H1 (cell line): Measurements from ENCODE around the gene TMEM54. TPM values are rescaled to one million over a fixed set of nuclear protein-coding genes. Genes with fewer than 3 reads are reported as not detected.
A peak's percentile ranks its signal among the peaks of the same experiment; 100 is the strongest.

Experiments used
- CTCF ChIA-PET: fragments of 300-600 bp; sonication (Branson Sonifier 250); formaldehyde crosslinking; loops from one replicate; lab custom pipeline; 2021; ENCODE audit not compliant: partially characterized antibody; lab: Charles Lee
- POLR2A ChIA-PET: fragments of 300-600 bp; sonication (Branson Sonifier 250); formaldehyde crosslinking; loops from one replicate; lab custom pipeline; 2021; ENCODE audit warnings: inconsistent platforms; ENCODE audit not compliant: partially characterized antibody; lab: Charles Lee
- DNase-seq, 2 experiments: peaks; one replicate each; pipeline versions ENCODE4 v3.0.0 to v3.0.0-alpha.2; 2010 to 2022; ENCODE audit warnings: low spot score in 2 of 2, low read depth in 1 of 2, mixed read lengths in 1 of 2
- FAIRE-seq: peaks from 2 replicates; lab custom pipeline; 2011; peaks lifted over from hg19 to GRCh38; lab: Jason Lieb, UNC
- H2AFZ ChIP-seq: 2 replicates; pipeline ENCODE4 v1.8.1; 2012; ENCODE audit warnings: low read length, inconsistent platforms
- H2AK5ac ChIP-seq: 2 replicates; pipeline ENCODE4 v1.6.1; 2013; ENCODE audit warnings: low read depth, low read length
- H2BK120ac ChIP-seq: replicated peaks from 2 replicates; pipeline ENCODE3; 2013; ENCODE audit warnings: low read depth, low read length, inconsistent platforms
- H2BK12ac ChIP-seq: 2 replicates; pipeline ENCODE4 v1.6.1; 2013; ENCODE audit warnings: low read depth, low read length
- H2BK15ac ChIP-seq: 2 replicates; pipeline ENCODE4 v1.6.1; 2013; ENCODE audit warnings: low read length
- H2BK20ac ChIP-seq: 2 replicates; pipeline ENCODE4 v1.6.1; 2013; ENCODE audit warnings: low read length
- H2BK5ac ChIP-seq: 2 replicates; pipeline ENCODE4 v1.6.1; 2013; ENCODE audit warnings: low read depth, low read length
- H3K14ac ChIP-seq: 2 replicates; pipeline ENCODE4 v1.6.1; 2013; ENCODE audit warnings: inconsistent platforms; ENCODE audit not compliant: insufficient read length
- H3K18ac ChIP-seq: 2 replicates; pipeline ENCODE4 v1.6.1; 2013; ENCODE audit warnings: low read length; ENCODE audit errors: extremely low read depth
- H3K23ac ChIP-seq: 2 replicates; pipeline ENCODE4 v1.6.1; 2013; ENCODE audit warnings: inconsistent platforms; ENCODE audit not compliant: insufficient read length
- H3K23me2 ChIP-seq: 2 replicates; pipeline ENCODE4 v1.6.1; 2013; ENCODE audit warnings: low read depth, low read length
- H3K27ac ChIP-seq: 2 replicates; pipeline ENCODE4 v1.6.1; 2011; ENCODE audit warnings: low read depth, low read length, inconsistent platforms
- H3K27me3 ChIP-seq, 4 experiments: replicated peaks in 1 of 4; 1 replicate in 1 of 4; 2 replicates in 3 of 4; pipeline versions ENCODE4 v1.6.1 to v1.8.1; 2011 to 2013; ENCODE audit warnings: low read length in 3 of 4, mild to moderate bottlenecking in 3 of 4, inconsistent platforms in 2 of 4, mixed read lengths in 2 of 4, moderate library complexity in 1 of 4; ENCODE audit not compliant: control insufficient read depth in 3 of 4, insufficient read depth in 3 of 4; ENCODE audit errors: extremely low read depth in 1 of 4
- H3K36me3 ChIP-seq, 4 experiments: 2 replicates each; pipeline versions ENCODE4 v1.6.1 to v1.8.1; 2011 to 2013; ENCODE audit warnings: mild to moderate bottlenecking in 4 of 4, low read length in 3 of 4, moderate library complexity in 2 of 4, control low read depth in 1 of 4, inconsistent platforms in 1 of 4; ENCODE audit not compliant: insufficient read depth in 4 of 4, control insufficient read depth in 2 of 4
- H3K4ac ChIP-seq: replicated peaks from 2 replicates; pipeline ENCODE3; 2013; ENCODE audit warnings: low read length, low read depth, mixed read lengths, inconsistent platforms; ENCODE audit not compliant: insufficient read length
- H3K4me1 ChIP-seq, 4 experiments: replicated peaks in 1 of 4; 1 replicate in 1 of 4; 2 replicates in 3 of 4; pipeline versions ENCODE4 v1.6.1 to v1.8.1; 2011 to 2013; ENCODE audit warnings: low read length in 3 of 4, inconsistent platforms in 2 of 4, mixed read lengths in 1 of 4; ENCODE audit not compliant: insufficient read depth in 4 of 4, control insufficient read depth in 3 of 4
- H3K4me2 ChIP-seq, 2 experiments: 2 replicates each; pipeline versions ENCODE4 v1.6.1 to v1.8.1; 2011 to 2013; ENCODE audit warnings: low read depth in 2 of 2, low read length in 2 of 2, control low read depth in 1 of 2, inconsistent platforms in 1 of 2, mild to moderate bottlenecking in 1 of 2; ENCODE audit not compliant: insufficient read depth in 1 of 2
- H3K4me3 ChIP-seq, 4 experiments: fragments of 200-600, 300-600 bp in 1 of 4; sonication (generic), shearing (Covaris generic), sonication (Bioruptor Twin) in 1 of 4; 2 replicates each; pipeline versions ENCODE4 v1.5.1 to v1.8.1; 2011 to 2016; ENCODE audit warnings: low read length in 4 of 4, low read depth in 3 of 4, control low read depth in 2 of 4, inconsistent platforms in 2 of 4, mild to moderate bottlenecking in 2 of 4, mixed read lengths in 1 of 4, moderate library complexity in 1 of 4; ENCODE audit not compliant: insufficient read depth in 2 of 4; ENCODE audit errors: extremely low read depth in 1 of 4
- H3K56ac ChIP-seq: replicated peaks from 2 replicates; pipeline ENCODE3; 2013; ENCODE audit warnings: low read depth, mild to moderate bottlenecking, mixed read lengths, low read length, inconsistent platforms; ENCODE audit not compliant: insufficient read length
- H3K79me1 ChIP-seq: 2 replicates; pipeline ENCODE4 v1.6.1; 2013; ENCODE audit warnings: low read depth, low read length, control low read depth
- H3K79me2 ChIP-seq, 2 experiments: 2 replicates each; pipeline versions ENCODE4 v1.6.1 to v1.8.1; 2012 to 2013; ENCODE audit warnings: low read length in 2 of 2, mild to moderate bottlenecking in 2 of 2, inconsistent platforms in 1 of 2; ENCODE audit not compliant: insufficient read depth in 2 of 2, control insufficient read depth in 1 of 2
- H3K9ac ChIP-seq, 4 experiments: replicated peaks in 1 of 4; 1 replicate in 1 of 4; 2 replicates in 3 of 4; pipeline versions ENCODE4 v1.6.1 to v1.8.1; 2011 to 2013; ENCODE audit warnings: low read depth in 3 of 4, low read length in 3 of 4, control low read depth in 2 of 4, mild to moderate bottlenecking in 2 of 4, moderate library complexity in 2 of 4, inconsistent platforms in 1 of 4; ENCODE audit errors: extremely low read depth in 1 of 4
- H3K9me3 ChIP-seq, 2 experiments: 2 replicates each; pipeline versions ENCODE4 v1.6.1 to v1.8.1; 2012 to 2013; ENCODE audit warnings: mild to moderate bottlenecking in 2 of 2, moderate library complexity in 2 of 2, control low read depth in 1 of 2, inconsistent platforms in 1 of 2, low read depth in 1 of 2, low read length in 1 of 2, mixed read lengths in 1 of 2; ENCODE audit not compliant: insufficient read depth in 2 of 2
- H4K20me1 ChIP-seq, 2 experiments: replicated peaks in 1 of 2; 2 replicates each; pipeline versions ENCODE3 to v1.8.1; 2011 to 2013; ENCODE audit warnings: inconsistent platforms in 2 of 2, low read length in 2 of 2, mild to moderate bottlenecking in 1 of 2; ENCODE audit not compliant: insufficient read depth in 2 of 2, control insufficient read depth in 1 of 2
- H4K5ac ChIP-seq: 2 replicates; pipeline ENCODE4 v1.6.1; 2013; ENCODE audit warnings: low read length, low read depth, mixed read lengths, inconsistent platforms; ENCODE audit not compliant: insufficient read length
- H4K8ac ChIP-seq: 2 replicates; pipeline ENCODE4 v1.8.0; 2013; ENCODE audit warnings: mild to moderate bottlenecking, moderate library complexity, low read length, inconsistent platforms; ENCODE audit not compliant: insufficient read depth; ENCODE audit errors: extremely low read depth
- H4K91ac ChIP-seq: replicated peaks from 2 replicates; pipeline ENCODE3; 2013; ENCODE audit warnings: low read length, mixed read lengths, inconsistent platforms; ENCODE audit not compliant: insufficient read length
- CTCF ChIP-seq, 3 experiments: IDR thresholded peaks; 1 replicate in 2 of 3; 2 replicates in 1 of 3; pipeline versions ENCODE4 v1.5.1 to v1.6.1; 2011; ENCODE audit warnings: low read length in 3 of 3, mild to moderate bottlenecking in 3 of 3, inconsistent platforms in 2 of 3, low read depth in 1 of 3, moderate library complexity in 1 of 3; ENCODE audit not compliant: insufficient read depth in 1 of 3; ENCODE audit errors: control extremely low read depth in 1 of 3
- EZH2 ChIP-seq: fragments of 200-600 bp; sonication (generic); IDR thresholded peaks from 2 replicates; pipeline ENCODE4 v1.7.1; 2012; ENCODE audit warnings: low read depth, mild to moderate bottlenecking, moderate library complexity, low read length, inconsistent platforms; ENCODE audit not compliant: severe bottlenecking
- GTF2F1 ChIP-seq: IDR thresholded peaks from 2 replicates; pipeline ENCODE4 v1.6.1; 2012; ENCODE audit warnings: low read depth, low read length, improper control_type of control experiment, borderline replicate concordance
- SUZ12 ChIP-seq: fragments of 200-600 bp; sonication (generic); IDR thresholded peaks from 2 replicates; pipeline ENCODE4 v1.6.1; 2012; ENCODE audit warnings: mild to moderate bottlenecking, inconsistent platforms, low read length, moderate library complexity, mixed read lengths
- WGBS, 2 experiments: shearing (Covaris generic) in 1 of 2; methylation state at CpG; one replicate each; pipeline versions ENCODE4 v1.1.6 to v1.1.7; 2013 to 2015; ENCODE audit warnings: low lambda C conversion rate in 2 of 2, mixed read lengths in 2 of 2, inconsistent platforms in 1 of 2, low coverage in 1 of 2, missing lambda C conversion rate in 1 of 2; ENCODE audit not compliant: insufficient replicate concordance in 2 of 2, insufficient coverage in 1 of 2, insufficient read length in 1 of 2; ENCODE audit errors: extremely low coverage in 1 of 2, missing lambda C conversion rate in 1 of 2; 5-methylcytosine and 5-hydroxymethylcytosine counted together
- long read RNA-seq, 2 experiments: library from RNA in 1 of 2; library from capped mRNA in 1 of 2; stranded (forward); transcript quantifications; one replicate each; pipeline ENCODE4 v2.0.0, GENCODE V29; 2021; ENCODE audit warnings: inconsistent platforms in 1 of 2
- polyA minus RNA-seq, 3 experiments: library from RNA; depleted of rRNA, polyadenylated mRNA; stranded (reverse); fragments of >200 nt; gene quantifications; 1 replicate in 2 of 3; 2 replicates in 1 of 3; pipeline ENCODE4 v1.2.3, GENCODE V29; 2011
- polyA plus RNA-seq, 7 experiments: library from polyadenylated mRNA; depleted of rRNA in 3 of 7; stranded (reverse) in 5 of 7; unstranded in 2 of 7; fragments of >200 nt in 5 of 7; fragments of 200-250 nt in 2 of 7; gene quantifications; 1 replicate in 5 of 7; 2 replicates in 1 of 7; 4 replicates in 1 of 7; pipeline versions ENCODE4 v1.2.1 to v1.2.3, GENCODE V29; 2011 to 2013; ENCODE audit warnings: missing spikeins in 2 of 7, mixed read lengths in 2 of 7
- total RNA-seq: library from RNA; stranded (reverse); fragmentation: NEBNext Ultra II Directional; extraction: Animal tissue kit (Norgen Biotek cat#: 25700); gene quantifications from 2 replicates; pipeline ENCODE4 v1.2.1, GENCODE V29; 2021
- TF ChIP-seq, protein P1 (sequence below): IDR thresholded peaks from 2 replicates; pipeline ENCODE4 v1.6.1; 2012; ENCODE audit warnings: inconsistent platforms

TMEM54 gene
- total RNA-seq, result 7.3 and 9.5 TPM in 2 replicates
- polyA plus RNA-seq (2011; rRNA removed), result 58.7 and 85.7 TPM in 2 replicates
- 45.9 TPM for polyA plus RNA-seq (2011; cell fraction: cytosol; rRNA removed)
- polyA plus RNA-seq (2011; cell fraction: nucleus; rRNA removed), result 40.0 TPM
- 8.6 to 23.6 TPM (median 17.8 TPM) in 4 replicates for polyA plus RNA-seq (2012, experiment 1 of 2)
- polyA plus RNA-seq (2012, experiment 2 of 2), result 19.8 TPM
- 8.6 TPM for polyA plus RNA-seq (2013, experiment 1 of 2)
- polyA plus RNA-seq (2013, experiment 2 of 2), result 9.0 TPM
- polyA minus RNA-seq (2011; rRNA and poly(A)+ RNA removed), result 9.8 TPM in 2 replicates
- polyA minus RNA-seq (2011; cell fraction: cytosol; rRNA and poly(A)+ RNA removed), result 10.6 TPM
- polyA minus RNA-seq (2011; cell fraction: nucleus; rRNA and poly(A)+ RNA removed), result 6.2 TPM
- long read RNA-seq, experiment 1, partial matches to known transcripts, result 4 of 13 reads
- long read RNA-seq, experiment 1, other reads (novel, unspliced or antisense), result 5 of 13 reads
- long read RNA-seq, experiment 2, result 0 reads

DNA sequence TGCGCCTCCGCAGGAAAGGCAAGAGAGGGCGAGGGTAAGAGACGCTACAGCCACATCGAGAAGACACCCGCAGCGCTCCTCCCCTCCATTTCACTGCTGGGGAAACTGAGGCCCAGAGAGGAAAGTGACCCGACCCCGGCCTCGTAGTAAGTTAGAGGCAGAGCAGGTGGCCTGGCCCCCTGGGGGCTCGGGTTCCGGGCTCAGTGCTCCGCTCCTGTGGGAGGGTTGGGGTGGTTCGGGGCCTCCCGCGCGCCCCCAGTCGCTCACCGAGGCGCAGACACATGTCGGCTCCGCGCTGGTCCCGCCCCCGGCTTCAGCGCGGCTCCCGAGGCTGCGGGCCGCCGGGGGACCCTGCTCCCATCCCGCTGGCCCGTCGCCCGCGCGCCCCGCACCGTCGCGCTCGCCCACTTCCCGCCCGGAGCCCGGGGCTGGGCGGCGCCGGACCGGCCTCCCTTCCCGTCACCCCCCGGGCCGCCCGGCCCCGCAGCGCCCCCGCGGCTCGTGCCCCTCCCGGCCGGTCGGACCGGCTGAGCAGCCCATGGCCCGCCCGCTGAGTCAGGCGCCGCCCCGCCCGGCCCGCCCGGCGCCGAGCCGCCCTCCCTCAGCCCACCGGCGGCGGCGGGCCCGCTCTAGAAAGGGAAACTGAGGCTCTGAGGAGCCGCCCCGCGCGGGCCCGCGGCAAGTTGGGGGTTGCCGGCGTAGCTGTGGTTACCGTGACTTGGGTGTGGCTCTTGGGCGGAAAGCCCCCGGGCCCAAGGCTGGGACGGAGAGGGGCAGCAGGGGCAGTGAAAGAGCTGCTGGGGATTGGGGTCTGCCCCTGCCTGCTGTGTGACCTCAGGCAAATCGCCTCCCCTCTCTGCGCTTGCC, at the start of gene TMEM54:
Gene TMEM54 (minus strand): TSS at position 434 of the 867 bp plus-strand sequence. CDS start 151 bp downstream, at position 283.
- H2BK12ac ChIP-seq, result peak within 1 kb of the TSS; percentile 68; the same call in 1 of the 2 replicates
- H4K8ac ChIP-seq, result peak within 1 kb of the TSS; percentile 28
- H2BK20ac ChIP-seq, result no peak within 1 kb of the TSS
- H4K91ac ChIP-seq, result peak within 1 kb of the TSS; percentile 56
- H3K4me2 ChIP-seq, result peak within 1 kb of the TSS; percentile 73 to 83
- no peak within 1 kb of the TSS for H4K5ac ChIP-seq
- peak within 1 kb of the TSS; percentile 84 for H2AFZ ChIP-seq
- H2BK5ac ChIP-seq, result no peak within 1 kb of the TSS
- H2AK5ac ChIP-seq, result peak within 1 kb of the TSS; percentile 75; the same call in 1 of the 2 replicates
- H4K20me1 ChIP-seq, result peaks cover 2 to 4% of the 10 kb centered on the region in 2 experiments
- WGBS, 2 experiments, result 5% methylated on average over 32 of the region's 92 CpGs; no CpG with 5 or more reads in 1 of the 2 experiments
- peaks cover 14 to 40% (median 34%) of the 10 kb centered on the region in 4 experiments for H3K27me3 ChIP-seq
- H3K23ac ChIP-seq, result no peak within 1 kb of the TSS
- H3K79me2 ChIP-seq, result no peaks in the 10 kb centered on the region
- no peak within 1 kb of the TSS; a peak in 1 of 7 replicates for H3K9ac ChIP-seq
- peak within 1 kb of the TSS; percentile 24 for H3K4ac ChIP-seq
- peak within 1 kb of the TSS; percentile 38 to 67 (median 42) for H3K4me3 ChIP-seq
- H3K4me1 ChIP-seq, result peaks cover 0 to 11% (median 8%) of the 10 kb centered on the region in 4 experiments; a peak in 6 of 7 replicates
- no peaks in the 10 kb centered on the region for H3K79me1 ChIP-seq
- H3K27ac ChIP-seq, result no peak within 1 kb of the TSS
- DNase-seq (peak in 1 of 2 experiments; percentile 69), FAIRE-seq (no peak)
- no peak within 1 kb of the TSS for H3K56ac ChIP-seq
- peak within 1 kb of the TSS; percentile 48; the same call in 1 of the 2 replicates for H3K18ac ChIP-seq
- no peak within 1 kb of the TSS for H3K14ac ChIP-seq
- ChIA-PET CTCF (interaction anchor here (1.3 to 16.6 kb wide), 5 partner anchors 9 to 185 kb away, joined by 3 to 382 read pairs (median 7); partner anchors contain the start of genes FNDC5 and HPCA), POLR2A (no interaction called here)
- H3K9me3 ChIP-seq, result no peaks in the 10 kb centered on the region
- H3K36me3 ChIP-seq, result no peaks in the 10 kb centered on the region
- H2BK120ac ChIP-seq, result no peak within 1 kb of the TSS
- peak within 1 kb of the TSS; percentile 72; the same call in 1 of the 2 replicates for H2BK15ac ChIP-seq
- peaks cover 11% of the 10 kb centered on the region; the same call in 1 of the 2 replicates for H3K23me2 ChIP-seq
- TF ChIP-seq SUZ12 (peak; percentile 31), EZH2 (peak; percentile 50), CTCF (IDR thresholded peaks at IDR 0.05; ENCODE audit: control extremely low read depth in 1 of 3, insufficient read depth in 1 of 3, low read depth in 1 of 3, low read length in 3 of 3) (no peak), GTF2F1 (no peak)
- TF ChIP-seq, protein P1, sequence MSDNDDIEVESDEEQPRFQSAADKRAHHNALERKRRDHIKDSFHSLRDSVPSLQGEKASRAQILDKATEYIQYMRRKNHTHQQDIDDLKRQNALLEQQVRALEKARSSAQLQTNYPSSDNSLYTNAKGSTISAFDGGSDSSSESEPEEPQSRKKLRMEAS, result 0 out of 2 replicates have a peak, but pooled peaks have one; percentile 40
